GM23248 (cell line): ENCODE measurements around the gene HERC2. TPM values are rescaled to one million over a fixed set of nuclear protein-coding genes. Genes with fewer than 3 reads are reported as not detected.

Source experiments
- DNase-seq: peaks from one replicate; pipeline ENCODE4 v3.0.0-alpha.2; 2015
- H2AFZ ChIP-seq: fragments of 200-600 bp; sonication (generic); 2 replicates; pipeline ENCODE4 v1.6.1; 2016; ENCODE audit warnings: antibody characterized with exemption
- H3F3A ChIP-seq: fragments of 200-600 bp; sonication (generic); 2 replicates; pipeline ENCODE4 v1.6.1; 2016; ENCODE audit warnings: mild to moderate bottlenecking, antibody characterized with exemption, mixed run types; ENCODE audit not compliant: insufficient read depth
- H3K27ac ChIP-seq: fragments of 200-600 bp; sonication (generic); 2 replicates; pipeline ENCODE4 v1.5.1; 2016; ENCODE audit warnings: mild to moderate bottlenecking
- H3K27me3 ChIP-seq: fragments of 200-600 bp; sonication (generic); replicated peaks from 2 replicates; pipeline ENCODE4 v1.6.1; 2016; ENCODE audit warnings: mild to moderate bottlenecking; ENCODE audit not compliant: insufficient read depth
- H3K36me3 ChIP-seq: fragments of 200-600 bp; sonication (generic); 2 replicates; pipeline ENCODE4 v1.6.1; 2016; ENCODE audit warnings: low read depth, mild to moderate bottlenecking
- H3K4me1 ChIP-seq: fragments of 200-600 bp; sonication (generic); 2 replicates; pipeline ENCODE4 v1.6.1; 2016; ENCODE audit warnings: mild to moderate bottlenecking; ENCODE audit not compliant: insufficient read depth
- H3K4me2 ChIP-seq: fragments of 200-600 bp; sonication (generic); one replicate; pipeline ENCODE4 v1.6.1; 2016; ENCODE audit warnings: mild to moderate bottlenecking; ENCODE audit not compliant: unreplicated experiment
- H3K4me3 ChIP-seq: fragments of 200-600 bp; sonication (generic); 2 replicates; pipeline ENCODE4 v1.5.1; 2016; ENCODE audit warnings: mild to moderate bottlenecking
- H3K79me2 ChIP-seq: fragments of 200-600 bp; sonication (generic); 2 replicates; pipeline ENCODE4 v1.6.1; 2016; ENCODE audit warnings: mild to moderate bottlenecking; ENCODE audit not compliant: insufficient read depth
- H3K9ac ChIP-seq: fragments of 200-600 bp; sonication (generic); 2 replicates; pipeline ENCODE4 v1.6.1; 2016; ENCODE audit warnings: mild to moderate bottlenecking
- H3K9me2 ChIP-seq: fragments of 200-600 bp; sonication (generic); 2 replicates; pipeline ENCODE4 v1.6.1; 2016; ENCODE audit warnings: mixed run types, mild to moderate bottlenecking, moderate library complexity; ENCODE audit not compliant: insufficient read depth
- H3K9me3 ChIP-seq: fragments of 200-600 bp; sonication (generic); one replicate; pipeline ENCODE4 v1.6.1; 2017; ENCODE audit warnings: low read depth
- H4K20me1 ChIP-seq: fragments of 200-600 bp; sonication (generic); 2 replicates; pipeline ENCODE4 v1.6.0; 2016; ENCODE audit not compliant: insufficient read depth
- EZH2 ChIP-seq: fragments of 200-600 bp; sonication (generic); IDR thresholded peaks from 2 replicates; pipeline ENCODE4 v1.6.1; 2018; ENCODE audit warnings: antibody characterized with exemption, mild to moderate bottlenecking; ENCODE audit not compliant: insufficient read depth, poor library complexity, severe bottlenecking
- EZH2phosphoT487 ChIP-seq: fragments of 200-600 bp; sonication (generic); IDR thresholded peaks from 2 replicates; pipeline ENCODE4 v1.6.1; 2018; ENCODE audit warnings: antibody characterized with exemption, moderate library complexity, mild to moderate bottlenecking, low read depth; ENCODE audit not compliant: insufficient read depth
- WGBS, 2 experiments: methylation state at CpG; one replicate each; pipeline ENCODE4 v1.1.6; 2015 to 2017; ENCODE audit warnings: low lambda C conversion rate in 2 of 2, low coverage in 1 of 2; ENCODE audit errors: missing lambda C conversion rate in 2 of 2; 5-methylcytosine and 5-hydroxymethylcytosine counted together
- in situ Hi-C: fragments of 300-500 bp; cut with MboI; formaldehyde crosslinking; loops from 2 replicates; pipeline ENCODE4 v1.15.0; 2020
- polyA plus RNA-seq: library from polyadenylated mRNA; unstranded; fragments of >200 nt; fragmentation: Nextera tagmentation; extraction: Ambion mirVana; gene quantifications from 2 replicates; pipeline ENCODE4 v1.2.1, GENCODE V29; 2016
- total RNA-seq: library from RNA; depleted of rRNA; stranded (reverse); fragments of >200 nt; shearing (Covaris generic); gene quantifications from 2 replicates; pipeline ENCODE4 v1.2.3, GENCODE V29; 2014

The HERC2 gene
- total and polyA plus RNA-seq, 2 experiments from 2014 or later, result 28.7 to 36.6 TPM

DNA sequence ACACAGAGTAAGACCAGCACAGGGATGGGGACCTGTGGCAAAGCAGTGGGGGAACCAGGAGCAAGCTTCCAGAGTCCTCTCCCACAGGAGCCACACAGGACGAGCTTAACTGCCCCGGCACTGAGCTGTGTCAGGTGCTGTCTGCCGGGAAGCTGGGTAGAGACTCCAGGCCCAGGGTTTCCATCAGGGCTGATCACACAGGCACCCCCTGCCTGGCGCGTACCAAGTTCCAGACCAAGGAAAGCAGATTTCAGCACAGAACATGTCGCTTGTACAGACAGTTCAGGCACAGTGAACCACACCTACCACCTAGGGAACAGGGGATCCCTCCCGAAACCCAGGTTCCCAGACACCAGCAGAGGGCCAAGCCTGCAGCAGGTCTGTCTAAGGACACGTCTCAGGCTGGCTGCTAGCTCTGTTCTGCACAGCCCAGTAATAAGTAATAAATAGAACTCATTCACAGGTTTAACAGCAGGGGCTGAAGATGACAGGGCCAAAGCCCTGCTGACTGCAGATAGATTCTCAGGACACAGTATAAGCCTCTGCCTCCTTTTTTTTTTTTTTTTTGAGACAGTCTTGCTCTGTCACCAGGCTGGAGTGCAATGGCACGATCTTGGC, 192.6 kb downstream of the HERC2 start:
- Histone ChIP-seq H3K27me3 (no peaks in the 10 kb centered on the region), H3K4me1 (peaks cover 18% of the 10 kb centered on the region), H3K36me3 (peaks cover 3% of the 10 kb centered on the region; the same call in 1 of the 2 replicates), H3K79me2 (no peaks in the 10 kb centered on the region), H4K20me1 (0 out of 2 replicates have a peak, but pooled peaks cover 3% of the 10 kb centered on the region), H3F3A (peaks cover 22% of the 10 kb centered on the region), H3K9ac (no peak overlapping the region), H3K4me2 (no peak overlapping the region), H2AFZ (no peak overlapping the region), H3K27ac (no peak overlapping the region), H3K9me2 (no peaks in the 10 kb centered on the region), H3K4me3 (no peak overlapping the region), H3K9me3 (no peaks in the 10 kb centered on the region)
- no peak for DNase-seq
- in situ Hi-C loops, result no loop called here
- TF ChIP-seq EZH2 (no peak), EZH2phosphoT487 (no peak)
- WGBS, 2 experiments, result 93 to 95% methylated on average over 9 of the region's 9 CpGs

DNA sequence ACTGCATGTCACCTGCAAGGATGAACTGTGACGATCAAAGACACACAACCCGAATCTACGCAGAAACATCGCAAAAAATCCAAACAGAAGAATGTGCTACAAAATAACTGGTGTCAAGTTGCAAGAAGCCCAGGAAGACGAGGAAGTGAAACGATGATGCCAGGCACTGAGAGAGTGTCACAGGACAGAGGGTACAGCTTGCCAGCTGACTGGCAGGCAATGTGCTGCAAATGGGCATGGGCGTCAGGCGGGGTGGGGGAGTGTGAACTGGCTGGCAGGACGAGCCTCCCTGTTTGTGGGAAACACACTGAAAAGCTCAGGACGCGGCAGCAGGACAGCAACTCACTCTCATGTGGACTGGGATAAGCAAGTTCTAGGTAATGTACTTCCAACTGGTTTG, 193.9 kb downstream of the HERC2 start:
- no peak overlapping the region for H3K9ac ChIP-seq
- H3K4me2 ChIP-seq, result no peak overlapping the region
- H3K36me3 ChIP-seq, result peaks cover 3% of the 10 kb centered on the region; the same call in 1 of the 2 replicates
- no peak overlapping the region for H2AFZ ChIP-seq
- DNase-seq, result no peak
- TF ChIP-seq EZH2 (no peak), EZH2phosphoT487 (no peak)
- no peaks in the 10 kb centered on the region for H3K27me3 ChIP-seq
- no peaks in the 10 kb centered on the region for H3K9me2 ChIP-seq
- in situ Hi-C loops, result no loop called here
- H3K4me1 ChIP-seq, result peaks cover 8% of the 10 kb centered on the region
- H3F3A ChIP-seq, result peaks cover 9% of the 10 kb centered on the region; the same call in 1 of the 2 replicates
- 83 to 85% methylated on average over 11 of the region's 11 CpGs for WGBS, 2 experiments
- no peaks in the 10 kb centered on the region for H4K20me1 ChIP-seq
- H3K4me3 ChIP-seq, result no peak overlapping the region
- no peaks in the 10 kb centered on the region for H3K9me3 ChIP-seq
- no peaks in the 10 kb centered on the region for H3K79me2 ChIP-seq
- H3K27ac ChIP-seq, result no peak overlapping the region

DNA sequence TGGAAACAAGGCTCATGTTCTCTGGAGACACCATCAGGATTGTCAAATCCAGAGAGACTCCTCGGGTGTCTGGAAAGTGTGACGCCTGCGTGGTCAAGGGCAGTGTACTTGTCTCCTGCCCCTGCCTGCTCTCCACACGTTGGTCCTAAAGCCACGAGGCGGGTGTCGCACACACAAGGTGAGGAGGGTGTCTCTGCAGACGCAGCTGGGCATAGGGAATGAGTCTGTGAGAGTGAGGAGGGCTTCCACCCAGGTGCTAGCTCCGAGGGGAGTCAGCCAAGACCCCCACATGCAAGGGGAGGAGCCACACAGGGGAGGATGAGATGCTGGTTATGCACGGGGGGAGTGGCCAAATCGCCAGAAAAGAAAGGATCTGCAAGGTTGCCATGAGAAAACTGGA, 194.9 kb downstream of the HERC2 start:
- in situ Hi-C loops, result no loop called here
- H3K4me3 ChIP-seq, result no peak overlapping the region
- H2AFZ ChIP-seq, result no peak overlapping the region
- H3K4me2 ChIP-seq, result no peak overlapping the region
- TF ChIP-seq EZH2phosphoT487 (no peak), EZH2 (no peak)
- no peaks in the 10 kb centered on the region for H3K4me1 ChIP-seq
- 81 to 86% methylated on average over 11 of the region's 11 CpGs for WGBS, 2 experiments
- H3K27me3 ChIP-seq, result no peaks in the 10 kb centered on the region
- H3F3A ChIP-seq, result no peaks in the 10 kb centered on the region
- no peak overlapping the region for H3K9ac ChIP-seq
- H3K79me2 ChIP-seq, result no peaks in the 10 kb centered on the region
- no peaks in the 10 kb centered on the region for H4K20me1 ChIP-seq
- H3K9me3 ChIP-seq, result no peaks in the 10 kb centered on the region
- peaks cover 3% of the 10 kb centered on the region; the same call in 1 of the 2 replicates for H3K36me3 ChIP-seq
- H3K9me2 ChIP-seq, result no peaks in the 10 kb centered on the region
- no peak for DNase-seq
- no peak overlapping the region for H3K27ac ChIP-seq

DNA sequence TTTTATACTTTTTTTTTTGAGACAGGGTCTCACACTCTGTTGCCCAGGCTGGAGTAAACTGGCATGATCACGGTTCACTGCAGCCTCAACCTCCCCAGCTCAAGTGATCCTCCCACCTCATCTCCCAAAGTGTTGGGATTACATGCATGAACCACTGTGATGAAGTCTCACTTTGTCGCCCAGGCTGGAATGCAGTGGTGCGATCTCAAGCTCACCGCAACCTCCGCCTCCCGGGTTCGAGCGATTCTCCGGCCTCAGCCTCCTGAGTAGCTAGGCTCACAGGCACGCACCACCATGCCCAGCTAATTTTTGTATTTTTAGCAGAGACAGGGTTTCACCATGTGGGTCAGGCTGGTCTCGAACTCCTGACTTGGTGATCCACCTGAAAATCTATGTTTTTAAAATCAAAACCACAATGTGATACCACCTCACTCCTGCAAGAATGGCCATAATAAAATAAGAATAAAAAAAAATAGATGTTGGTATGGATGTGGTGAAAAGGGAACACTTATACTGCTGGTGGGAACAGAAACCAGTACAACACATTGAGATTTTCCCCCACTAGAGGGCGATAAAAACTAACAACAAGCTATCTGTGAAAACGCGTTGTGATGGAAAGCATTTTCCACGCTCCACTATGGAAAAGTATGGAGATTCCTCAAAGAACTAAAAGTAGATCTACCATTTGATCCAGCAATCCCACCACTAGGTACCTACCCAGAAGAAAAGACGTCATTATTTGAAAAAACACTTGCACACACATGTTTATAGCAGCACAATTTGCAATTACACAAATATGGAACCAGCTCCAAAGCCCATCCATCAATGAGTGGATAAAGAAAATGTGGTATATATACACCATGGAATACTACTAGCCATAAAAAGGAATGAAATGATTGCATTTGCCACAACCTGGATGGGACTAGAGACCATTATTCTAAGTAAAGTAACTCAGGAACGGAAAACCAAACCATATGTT, 196.0 kb downstream of the HERC2 start:
- no peaks in the 10 kb centered on the region for H3K9me3 ChIP-seq
- no peaks in the 10 kb centered on the region for H3K79me2 ChIP-seq
- in situ Hi-C loops, result no loop called here
- DNase-seq, result peak; percentile 66
- H3K36me3 ChIP-seq, result no peaks in the 10 kb centered on the region
- WGBS, 2 experiments, result 65 to 67% methylated on average over 17 of the region's 17 CpGs
- no peaks in the 10 kb centered on the region for H3K27me3 ChIP-seq
- no peak overlapping the region for H3K9ac ChIP-seq
- H3F3A ChIP-seq, result no peaks in the 10 kb centered on the region
- H3K4me1 ChIP-seq, result no peaks in the 10 kb centered on the region
- no peak overlapping the region for H3K4me2 ChIP-seq
- TF ChIP-seq EZH2, result no peak
- TF ChIP-seq EZH2phosphoT487, result no peak
- no peaks in the 10 kb centered on the region for H3K9me2 ChIP-seq
- no peak overlapping the region for H3K27ac ChIP-seq
- no peaks in the 10 kb centered on the region for H4K20me1 ChIP-seq
- H3K4me3 ChIP-seq, result no peak overlapping the region
- no peak overlapping the region for H2AFZ ChIP-seq
